ENCODE results near the gene POU5F1.

GRCh38 chr6:31130751-31131150, 39.7 kb downstream of the POU5F1 start:
- TF ChIP-seq CTCF (IDR thresholded peaks at IDR 0.05) (no peak), POLR2A (IDR thresholded peaks at IDR 0.05) (no peak)
